AG04450 (cell line): ENCODE results near the gene EFCAB6. TPM values are rescaled to one million over a fixed set of nuclear protein-coding genes. Genes with fewer than 3 reads are reported as not detected.

ENCODE experiments used
- CTCF ChIA-PET: fragments of 300-600, 350-600 bp; formaldehyde crosslinking; extraction: SDS; loops from one replicate; lab custom pipeline; 2022; ENCODE audit warnings: antibody characterized with exemption, inconsistent platforms; lab: Charles Lee
- POLR2A ChIA-PET: fragments of 350-600 bp; formaldehyde crosslinking; extraction: SDS; loops from one replicate; lab custom pipeline; 2021; ENCODE audit warnings: antibody characterized with exemption, inconsistent platforms; lab: Yijun Ruan, JAX
- DNase-seq: peaks from one replicate; pipeline ENCODE4 v3.0.0-alpha.2; 2011; ENCODE audit warnings: low read depth, low spot score
- H3K27ac ChIP-seq: one replicate; pipeline ENCODE4 v1.5.1; 2012; ENCODE audit warnings: low read depth, low read length, control low read depth
- H3K27me3 ChIP-seq: one replicate; pipeline ENCODE4 v1.6.0; 2012; ENCODE audit warnings: low read length; ENCODE audit not compliant: control insufficient read depth, insufficient read depth
- H3K4me3 ChIP-seq: 2 replicates; pipeline ENCODE4 v1.5.1; 2011; ENCODE audit warnings: mild to moderate bottlenecking, low read depth, low read length, control low read depth
- H3K9me3 ChIP-seq: 2 replicates; pipeline ENCODE4 v1.5.1; 2012; ENCODE audit warnings: low read length; ENCODE audit not compliant: control insufficient read depth, insufficient read depth
- polyA plus RNA-seq: library from polyadenylated mRNA; depleted of rRNA; stranded (reverse); fragments of >200 nt; gene quantifications from 2 replicates; pipeline ENCODE4 v1.2.3, GENCODE V29; 2011
- TF ChIP-seq, protein P1 (sequence below): IDR thresholded peaks from 2 replicates; pipeline ENCODE4 v1.5.1; 2011; ENCODE audit warnings: low read depth, low read length, control low read depth, inconsistent platforms

EFCAB6 gene
- polyA plus RNA-seq, 1 experiment, result 1.4 TPM

DNA sequence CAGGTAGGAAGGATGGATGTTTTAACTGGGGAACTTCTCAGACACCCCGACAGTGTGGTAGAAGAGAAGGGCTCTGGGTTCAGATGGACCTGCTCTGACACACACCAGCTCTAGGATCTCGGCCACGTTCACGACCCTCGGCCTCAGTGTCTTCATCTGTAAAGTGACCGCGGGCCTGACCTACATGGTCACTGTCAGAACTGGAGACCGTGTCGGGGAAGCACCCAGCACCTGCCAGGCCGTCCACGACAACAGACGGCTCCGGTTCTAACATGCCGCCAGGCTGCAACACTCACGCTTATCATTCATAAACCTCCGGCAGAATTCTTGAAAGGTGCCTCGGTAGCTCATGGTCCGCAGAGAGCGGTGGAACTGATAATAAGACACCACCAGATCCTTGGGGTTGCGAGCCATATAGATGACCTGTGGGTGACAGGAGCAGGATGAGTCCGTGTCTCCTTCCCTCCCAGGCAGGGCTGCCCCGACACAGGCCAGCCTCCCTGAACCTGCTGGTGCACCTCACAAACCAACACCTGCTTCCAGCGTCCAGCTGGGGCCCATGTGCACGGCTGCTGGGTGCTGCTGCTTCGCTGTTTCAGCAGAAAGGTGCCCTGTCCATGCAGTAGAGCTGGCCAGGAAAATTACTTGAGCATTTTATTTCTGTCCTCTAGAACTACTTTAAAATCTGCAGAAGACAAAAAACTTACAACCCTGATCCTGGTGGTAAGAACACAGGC is 26.6 kb upstream of the EFCAB6 start:
- POLR2A ChIA-PET, result no interaction called here
- H3K9me3 ChIP-seq, result no peaks in the 10 kb centered on the region
- no peak overlapping the region for H3K27ac ChIP-seq
- peaks cover 20% of the 10 kb centered on the region for H3K27me3 ChIP-seq
- TF ChIP-seq, protein P1, sequence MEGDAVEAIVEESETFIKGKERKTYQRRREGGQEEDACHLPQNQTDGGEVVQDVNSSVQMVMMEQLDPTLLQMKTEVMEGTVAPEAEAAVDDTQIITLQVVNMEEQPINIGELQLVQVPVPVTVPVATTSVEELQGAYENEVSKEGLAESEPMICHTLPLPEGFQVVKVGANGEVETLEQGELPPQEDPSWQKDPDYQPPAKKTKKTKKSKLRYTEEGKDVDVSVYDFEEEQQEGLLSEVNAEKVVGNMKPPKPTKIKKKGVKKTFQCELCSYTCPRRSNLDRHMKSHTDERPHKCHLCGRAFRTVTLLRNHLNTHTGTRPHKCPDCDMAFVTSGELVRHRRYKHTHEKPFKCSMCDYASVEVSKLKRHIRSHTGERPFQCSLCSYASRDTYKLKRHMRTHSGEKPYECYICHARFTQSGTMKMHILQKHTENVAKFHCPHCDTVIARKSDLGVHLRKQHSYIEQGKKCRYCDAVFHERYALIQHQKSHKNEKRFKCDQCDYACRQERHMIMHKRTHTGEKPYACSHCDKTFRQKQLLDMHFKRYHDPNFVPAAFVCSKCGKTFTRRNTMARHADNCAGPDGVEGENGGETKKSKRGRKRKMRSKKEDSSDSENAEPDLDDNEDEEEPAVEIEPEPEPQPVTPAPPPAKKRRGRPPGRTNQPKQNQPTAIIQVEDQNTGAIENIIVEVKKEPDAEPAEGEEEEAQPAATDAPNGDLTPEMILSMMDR, result no peak
- DNase-seq, result no peak
- CTCF ChIA-PET, result interaction anchor here (1.4 kb wide), 1 partner anchor 10 kb away, joined by 3 read pairs; no protein-coding TSS in a partner anchor
- no peak overlapping the region for H3K4me3 ChIP-seq

DNA sequence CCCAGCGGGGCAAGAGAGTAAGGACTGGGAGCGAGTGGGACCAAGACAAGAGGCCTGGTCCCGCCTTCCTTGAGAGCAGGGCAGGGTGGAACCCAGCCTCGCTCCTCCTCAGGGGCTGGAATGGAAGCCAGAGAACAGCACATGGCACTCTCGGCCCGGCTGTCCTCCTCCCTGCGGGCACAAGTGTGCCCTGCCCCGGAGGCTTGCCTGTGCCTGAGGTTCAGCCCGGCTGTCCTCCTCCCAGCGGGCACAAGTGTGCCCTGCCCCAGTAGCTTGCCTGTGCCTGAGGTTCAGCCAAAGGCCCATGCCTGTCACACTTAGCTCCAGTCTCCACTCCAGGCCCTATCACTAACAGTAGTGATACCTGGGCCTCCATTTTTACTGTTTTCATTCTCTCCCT is 26.1 kb upstream of the EFCAB6 start:
- no peak for DNase-seq
- TF ChIP-seq, protein P1, result no peak
- CTCF ChIA-PET, result interaction anchor here (1.4 kb wide), 1 partner anchor 10 kb away, joined by 3 read pairs; no protein-coding TSS in a partner anchor
- Histone ChIP-seq H3K9me3 (no peaks in the 10 kb centered on the region; the same call in 1 of the 2 replicates), H3K4me3 (no peak overlapping the region), H3K27me3 (peaks cover 22% of the 10 kb centered on the region), H3K27ac (no peak overlapping the region)
- POLR2A ChIA-PET, result no interaction called here

DNA sequence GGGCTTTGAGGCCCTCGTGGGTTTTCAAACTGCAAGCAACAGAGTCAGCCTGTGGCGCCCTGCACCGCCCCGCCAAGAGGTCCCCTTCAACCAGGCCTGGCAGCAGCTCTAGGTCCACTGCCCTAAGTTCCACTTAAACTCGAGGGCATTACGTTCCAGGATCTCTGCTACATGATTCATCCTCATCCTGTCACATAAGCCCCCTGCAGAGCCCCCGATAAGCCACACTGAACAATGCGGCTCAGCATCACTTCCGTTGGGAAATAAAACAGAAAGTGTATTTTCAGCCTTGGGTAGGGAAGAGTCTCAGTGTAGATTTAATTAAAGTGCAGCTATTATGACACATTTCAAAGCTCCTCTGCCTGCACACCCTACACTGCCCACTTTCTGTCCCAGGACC is 25.6 kb upstream of the EFCAB6 start:
- Histone ChIP-seq H3K27me3 (peaks cover 26% of the 10 kb centered on the region), H3K27ac (no peak overlapping the region), H3K4me3 (no peak overlapping the region), H3K9me3 (no peaks in the 10 kb centered on the region; the same call in 1 of the 2 replicates)
- CTCF ChIA-PET, result interaction anchor here (1.4 kb wide), 1 partner anchor 11 kb away, joined by 3 read pairs; no protein-coding TSS in a partner anchor
- no peak for DNase-seq
- POLR2A ChIA-PET, result no interaction called here
- TF ChIP-seq, protein P1, result no peak

DNA sequence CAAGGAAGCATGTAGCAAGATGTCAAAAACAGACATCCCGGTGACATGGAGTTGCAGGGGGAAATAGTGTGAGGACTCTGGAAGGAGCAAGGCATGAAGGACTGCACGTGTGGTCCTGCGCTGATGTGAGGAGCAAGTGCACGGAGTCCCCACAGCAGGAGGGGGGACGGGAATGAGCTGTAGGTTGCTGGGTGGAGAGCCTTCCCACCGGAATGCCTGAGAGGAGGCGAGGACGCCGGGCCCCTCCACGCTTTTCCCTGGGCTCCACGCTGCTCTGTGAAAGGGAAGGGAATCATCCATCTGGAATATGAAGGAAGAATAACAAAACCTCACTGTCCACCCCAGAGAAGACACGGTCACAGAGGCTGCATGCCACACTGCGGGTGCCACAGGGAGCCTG is 23.6 kb upstream of the EFCAB6 start:
- H3K9me3 ChIP-seq, result no peaks in the 10 kb centered on the region; the same call in 1 of the 2 replicates
- POLR2A ChIA-PET, result no interaction called here
- H3K27ac ChIP-seq, result no peak overlapping the region
- TF ChIP-seq, protein P1, result no peak
- H3K27me3 ChIP-seq, result peaks cover 26% of the 10 kb centered on the region
- no peak overlapping the region for H3K4me3 ChIP-seq
- DNase-seq, result no peak
- CTCF ChIA-PET, result no interaction called here

DNA sequence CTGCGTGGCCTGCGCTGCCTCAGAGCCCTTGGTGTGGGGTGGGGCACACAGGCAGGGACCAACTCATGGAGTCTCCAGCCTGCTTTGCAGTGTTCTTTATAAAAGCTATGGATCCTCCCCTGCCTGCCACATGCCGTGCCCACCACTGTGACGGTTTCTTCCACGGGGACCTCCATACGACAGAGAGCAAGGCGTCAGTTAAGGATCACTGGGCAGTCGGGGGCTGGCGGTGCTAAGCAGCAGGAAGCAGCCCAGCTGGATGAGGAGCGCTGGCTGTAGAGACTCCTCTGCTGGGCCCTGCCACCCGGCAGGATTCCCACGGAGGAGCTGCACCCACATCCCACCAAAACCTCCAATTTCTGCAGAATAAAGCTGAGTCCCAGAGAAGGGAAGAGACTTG is 23.1 kb upstream of the EFCAB6 start:
- TF ChIP-seq, protein P1, result no peak
- CTCF ChIA-PET, result no interaction called here
- H3K9me3 ChIP-seq, result no peaks in the 10 kb centered on the region; the same call in 1 of the 2 replicates
- no peak overlapping the region for H3K4me3 ChIP-seq
- H3K27me3 ChIP-seq, result peaks cover 30% of the 10 kb centered on the region
- no peak overlapping the region for H3K27ac ChIP-seq
- POLR2A ChIA-PET, result no interaction called here
- DNase-seq, result no peak
